Mucosa of rectum (tissue), 2 donors: ENCODE measurements around the gene PABPN1.

Source experiments
- H3K27ac ChIP-seq, 2 donors: one replicate each; pipeline ENCODE4 v1.7.0; 2013; ENCODE audit warnings: inconsistent platforms in 2 of 2, low read depth in 2 of 2, low read length in 2 of 2
- H3K27me3 ChIP-seq, 2 donors: one replicate each; pipeline ENCODE4 v1.7.0; 2013; ENCODE audit warnings: low read length in 2 of 2; ENCODE audit not compliant: control insufficient read depth in 2 of 2, insufficient read depth in 2 of 2
- H3K36me3 ChIP-seq, 2 donors: one replicate each; pipeline ENCODE4 v1.7.0; 2013; ENCODE audit warnings: low read length in 2 of 2; ENCODE audit not compliant: control insufficient read depth in 2 of 2, insufficient read depth in 2 of 2
- H3K4me1 ChIP-seq, 2 donors: one replicate each; pipeline ENCODE4 v1.7.0; 2013; ENCODE audit warnings: low read length in 2 of 2, mild to moderate bottlenecking in 1 of 2; ENCODE audit not compliant: control insufficient read depth in 2 of 2, insufficient read depth in 2 of 2
- H3K4me3 ChIP-seq, 2 donors: one replicate each; pipeline ENCODE4 v1.7.0; 2013; ENCODE audit warnings: low read length in 2 of 2
- H3K9ac ChIP-seq, 2 donors: one replicate each; pipeline ENCODE4 v1.7.0; 2013; ENCODE audit warnings: low read length in 2 of 2, low read depth in 1 of 2, mild to moderate bottlenecking in 1 of 2
- H3K9me3 ChIP-seq, 2 donors: one replicate each; pipeline ENCODE4 v1.7.0; 2013; ENCODE audit warnings: low read length in 2 of 2; ENCODE audit not compliant: control insufficient read depth in 2 of 2
- donor health status: healthy.
- donor health status: Normal muscosa, but diverticular disease.

The PABPN1 gene

GRCh38 chr14:23359167-23359626 lies 37.9 kb downstream of the PABPN1 start:
- no peak overlapping the region for H3K9ac ChIP-seq
- H3K4me3 ChIP-seq, result no peak overlapping the region
- H3K4me1 ChIP-seq, result no peaks in the 10 kb centered on the region
- H3K9me3 ChIP-seq, result no peaks in the 10 kb centered on the region
- peaks cover 3 to 16% of the 10 kb centered on the region in 2 donors for H3K27me3 ChIP-seq
- H3K27ac ChIP-seq, result no peak overlapping the region
- H3K36me3 ChIP-seq, result no peaks in the 10 kb centered on the region

- Histone ChIP-seq H3K36me3 (no peaks in the 10 kb centered on the region), H3K4me3 (no peak overlapping the region), H3K9ac (no peak overlapping the region), H3K9me3 (no peaks in the 10 kb centered on the region), H3K4me1 (no peaks in the 10 kb centered on the region), H3K27me3 (peaks cover 6 to 21% of the 10 kb centered on the region in 2 donors), H3K27ac (no peak overlapping the region)
These were observed 38.6 kb downstream of the PABPN1 start for GRCh38 chr14:23359722-23360447.

- Histone ChIP-seq H3K9ac (no peak overlapping the region), H3K4me3 (no peak overlapping the region), H3K36me3 (no peaks in the 10 kb centered on the region), H3K9me3 (no peaks in the 10 kb centered on the region), H3K27ac (no peak overlapping the region), H3K4me1 (no peaks in the 10 kb centered on the region), H3K27me3 (peaks cover 6 to 19% of the 10 kb centered on the region in 2 donors)
These were observed 39.2 kb downstream of the PABPN1 start for GRCh38 chr14:23360496-23360895.

GRCh38 chr14:23361320-23361719 lies 40.1 kb downstream of the PABPN1 start:
- no peaks in the 10 kb centered on the region for H3K9me3 ChIP-seq
- no peaks in the 10 kb centered on the region for H3K4me1 ChIP-seq
- peaks cover 6 to 15% of the 10 kb centered on the region in 2 donors for H3K27me3 ChIP-seq
- H3K36me3 ChIP-seq, result no peaks in the 10 kb centered on the region
- no peak overlapping the region for H3K4me3 ChIP-seq
- no peak overlapping the region for H3K27ac ChIP-seq
- no peak overlapping the region for H3K9ac ChIP-seq

- Histone ChIP-seq H3K9me3 (no peaks in the 10 kb centered on the region), H3K36me3 (no peaks in the 10 kb centered on the region), H3K9ac (no peak overlapping the region), H3K4me3 (no peak overlapping the region), H3K27ac (no peak overlapping the region), H3K4me1 (no peaks in the 10 kb centered on the region), H3K27me3 (peaks cover 7 to 16% of the 10 kb centered on the region in 2 donors)
These were observed 40.5 kb downstream of the PABPN1 start for GRCh38 chr14:23361763-23362162.

- Histone ChIP-seq H3K36me3 (no peaks in the 10 kb centered on the region), H3K27me3 (peaks cover 8 to 18% of the 10 kb centered on the region in 2 donors), H3K27ac (no peak overlapping the region), H3K9ac (no peak overlapping the region), H3K9me3 (no peaks in the 10 kb centered on the region), H3K4me3 (no peak overlapping the region), H3K4me1 (no peaks in the 10 kb centered on the region)
These were observed 40.9 kb downstream of the PABPN1 start for GRCh38 chr14:23362200-23362599.

- no peaks in the 10 kb centered on the region for H3K4me1 ChIP-seq
- H3K9ac ChIP-seq, result peak overlapping the region; percentile 41 to 58
- no peaks in the 10 kb centered on the region for H3K36me3 ChIP-seq
- peak overlapping the region; percentile 66 to 85 for H3K27ac ChIP-seq
- no peaks in the 10 kb centered on the region for H3K9me3 ChIP-seq
- H3K27me3 ChIP-seq, result peaks cover 8 to 24% of the 10 kb centered on the region in 2 donors
- peak overlapping the region; percentile 48 to 63 for H3K4me3 ChIP-seq
These were observed 43.1 kb downstream of the PABPN1 start for GRCh38 chr14:23364164-23365035.

GRCh38 chr14:23365036-23365731 lies 43.9 kb downstream of the PABPN1 start, which contains the start of gene EFS:
Gene EFS (minus strand): TSS chr14:23365172. CDS start chr14:23365025, 147 bp downstream.
- peaks cover 8 to 24% of the 10 kb centered on the region in 2 donors for H3K27me3 ChIP-seq

GRCh38 chr14:23365732-23366425 lies 44.6 kb downstream of the PABPN1 start:
- H3K27ac ChIP-seq, result peak overlapping the region; percentile 66 to 85

More at GRCh38 chr14:23365036-23365731, 43.9 kb downstream of the PABPN1 start, which contains the start of gene EFS:
- H3K9me3 ChIP-seq, result no peaks in the 10 kb centered on the region
- peak within 1 kb of the TSS; percentile 52 to 63 for H3K4me3 ChIP-seq
- H3K27ac ChIP-seq, result peak within 1 kb of the TSS; percentile 66 to 85
- peak within 1 kb of the TSS; percentile 41 to 62 for H3K9ac ChIP-seq
- H3K4me1 ChIP-seq, result no peaks in the 10 kb centered on the region
- H3K36me3 ChIP-seq, result no peaks in the 10 kb centered on the region

More at GRCh38 chr14:23365732-23366425, 44.6 kb downstream of the PABPN1 start:
- no peaks in the 10 kb centered on the region for H3K9me3 ChIP-seq
- H3K4me1 ChIP-seq, result no peaks in the 10 kb centered on the region
- no peaks in the 10 kb centered on the region for H3K36me3 ChIP-seq
- peaks cover 8 to 24% of the 10 kb centered on the region in 2 donors for H3K27me3 ChIP-seq
- H3K4me3 ChIP-seq, result peak overlapping the region; percentile 31 to 52
- H3K9ac ChIP-seq, result peak overlapping the region in 1 of 2 donors; percentile 62
